HCT116 (cell line): ENCODE data around the gene MBOAT7. TPM values are rescaled to one million over a fixed set of nuclear protein-coding genes. Genes with fewer than 3 reads are reported as not detected.

Experiments used
- ATAC-seq: fragments of 200-7000 bp; cut with Tn5 transposase; 2 replicates; pipeline ENCODE4 v1.9.1; 2020; ENCODE audit warnings: mild to moderate bottlenecking, moderate library complexity
- BruUV-seq: library from RNA; stranded (reverse); fragments of 400-500 nt; replicated peaks from 2 replicates; lab custom pipeline; 2021; lab: Mats Ljungman, UMichigan
- CTCF ChIA-PET: fragments of 300-600 bp; sonication (Branson Sonifier 250); formaldehyde crosslinking; loops from one replicate; lab custom pipeline; 2021; ENCODE audit warnings: antibody characterized with exemption; lab: Charles Lee
- POLR2A ChIA-PET: fragments of 300-600, 350-600 bp; sonication (Branson Sonifier 250); formaldehyde crosslinking; loops from one replicate; lab custom pipeline; 2021; ENCODE audit warnings: antibody characterized with exemption; lab: Charles Lee
- RAD21 ChIA-PET, 2 experiments: fragments of 300-600 bp; sonication (Branson Sonifier 250); formaldehyde crosslinking; loops; one replicate each; lab custom pipeline; 2023; ENCODE audit warnings: low total read pairs in 2 of 2; ENCODE audit not compliant: uncharacterized antibody in 2 of 2, unreplicated experiment in 2 of 2, low non-redundant PET in 1 of 2; lab: Charles Lee
- DNase-seq: peaks from one replicate; pipeline ENCODE4 v3.0.0-alpha.2; 2010; ENCODE audit warnings: low read depth, low spot score
- H2AFZ ChIP-seq: fragments of 200-600 bp; shearing (Covaris generic), sonication (generic); 2 replicates; pipeline ENCODE4 v1.6.1; 2017; ENCODE audit warnings: low read depth, mixed run types, mixed read lengths, antibody characterized with exemption, low read length; ENCODE audit not compliant: poor library complexity, severe bottlenecking
- H3K27ac ChIP-seq: 2 replicates; pipeline ENCODE4 v1.5.1; 2012; ENCODE audit warnings: low read depth, low read length
- H3K27me3 ChIP-seq: fragments of 200-600 bp; sonication (generic); 2 replicates; pipeline ENCODE4 v1.6.1; 2016; ENCODE audit warnings: mixed run types, low read length, mixed read lengths; ENCODE audit not compliant: insufficient read depth
- H3K36me3 ChIP-seq, 2 experiments: fragments of 200-500 bp in 1 of 2; fragments of 200-600 bp in 1 of 2; sonication (Bioruptor generic) in 1 of 2; sonication (generic) in 1 of 2; 2 replicates each; pipeline versions ENCODE4 v1.5.1 to v1.6.1; 2014 to 2016; ENCODE audit warnings: low read length in 2 of 2, inconsistent platforms in 1 of 2, mixed read lengths in 1 of 2, mixed run types in 1 of 2; ENCODE audit not compliant: insufficient read depth in 2 of 2, control insufficient read depth in 1 of 2
- H3K4me1 ChIP-seq, 2 experiments: fragments of 200-600 bp in 1 of 2; sonication (generic) in 1 of 2; 2 replicates each; pipeline versions ENCODE4 v1.5.1 to v1.6.1; 2012 to 2017; ENCODE audit warnings: low read length in 2 of 2, inconsistent platforms in 1 of 2, mild to moderate bottlenecking in 1 of 2, mixed read lengths in 1 of 2, mixed run types in 1 of 2, moderate library complexity in 1 of 2; ENCODE audit not compliant: insufficient read depth in 2 of 2, control insufficient read depth in 1 of 2
- H3K4me2 ChIP-seq: fragments of 200-600 bp; sonication (generic); 2 replicates; pipeline ENCODE4 v1.6.1; 2017; ENCODE audit warnings: mixed run types, low read length, mixed read lengths
- H3K4me3 ChIP-seq, 2 experiments: fragments of 200-600 bp in 1 of 2; sonication (generic) in 1 of 2; replicated peaks in 1 of 2; 2 replicates each; pipeline ENCODE4 v1.5.1; 2011 to 2016; ENCODE audit warnings: low read length in 2 of 2, control low read depth in 1 of 2, low read depth in 1 of 2, mild to moderate bottlenecking in 1 of 2, mixed read lengths in 1 of 2, mixed run types in 1 of 2
- H3K79me2 ChIP-seq: fragments of 200-600 bp; sonication (generic); 2 replicates; pipeline ENCODE4 v1.6.1; 2017; ENCODE audit warnings: mild to moderate bottlenecking, mixed run types, low read length, moderate library complexity, mixed read lengths; ENCODE audit not compliant: insufficient read depth
- H3K9ac ChIP-seq: fragments of 200-600 bp; sonication (generic); 2 replicates; pipeline ENCODE4 v1.6.1; 2016; ENCODE audit warnings: low read length, mixed read lengths
- H3K9me2 ChIP-seq: fragments of 200-600 bp; sonication (generic), shearing (Covaris generic); 2 replicates; pipeline ENCODE4 v1.6.1; 2017; ENCODE audit warnings: mixed run types, mild to moderate bottlenecking, moderate library complexity; ENCODE audit not compliant: insufficient read depth
- H3K9me3 ChIP-seq, 2 experiments: fragments of 200-500 bp in 1 of 2; fragments of 200-600 bp in 1 of 2; sonication (Bioruptor generic) in 1 of 2; sonication (generic) in 1 of 2; 2 replicates each; pipeline ENCODE4 v1.6.1; 2014 to 2017; ENCODE audit warnings: low read length in 2 of 2, mixed read lengths in 2 of 2, inconsistent platforms in 1 of 2, low read depth in 1 of 2, mild to moderate bottlenecking in 1 of 2, mixed run types in 1 of 2, moderate library complexity in 1 of 2; ENCODE audit not compliant: control insufficient read depth in 1 of 2, insufficient read depth in 1 of 2
- H4K20me1 ChIP-seq: fragments of 200-600 bp; sonication (generic), shearing (Covaris generic); 2 replicates; pipeline ENCODE4 v1.6.1; 2017; ENCODE audit warnings: mixed run types, mild to moderate bottlenecking, moderate library complexity; ENCODE audit not compliant: insufficient read depth
- ATF3 ChIP-seq: IDR thresholded peaks from 2 replicates; pipeline ENCODE4 v1.6.1; 2012
- CEBPB ChIP-seq: IDR thresholded peaks from 2 replicates; pipeline ENCODE4 v1.6.1; 2012; ENCODE audit warnings: low read depth
- ELF1 ChIP-seq: IDR thresholded peaks from 2 replicates; pipeline ENCODE4 v1.6.1; 2012; ENCODE audit warnings: low read depth, borderline replicate concordance
- EZH2phosphoT487 ChIP-seq: fragments of 200-600 bp; IDR thresholded peaks from 2 replicates; pipeline ENCODE4 v1.6.1; 2018; ENCODE audit warnings: antibody characterized with exemption, borderline replicate concordance
- FOSL1 ChIP-seq: IDR thresholded peaks from 2 replicates; pipeline ENCODE4 v1.6.1; 2012; ENCODE audit warnings: low read depth
- MAX ChIP-seq: IDR thresholded peaks from 2 replicates; pipeline ENCODE4 v1.6.1; 2012
- POLR2AphosphoS5 ChIP-seq: IDR thresholded peaks from 2 replicates; pipeline ENCODE4 v1.6.1; 2011; ENCODE audit warnings: mild to moderate bottlenecking, low read depth, low read length, moderate library complexity
- RAD21 ChIP-seq: IDR thresholded peaks from 2 replicates; pipeline ENCODE4 v1.6.1; 2012; ENCODE audit warnings: low read depth, mild to moderate bottlenecking
- SIN3A ChIP-seq: IDR thresholded peaks from 2 replicates; pipeline ENCODE4 v1.6.1; 2012; ENCODE audit warnings: low read depth
- SP1 ChIP-seq: IDR thresholded peaks from 2 replicates; pipeline ENCODE4 v1.6.1; 2012; ENCODE audit warnings: low read depth
- SRF ChIP-seq: IDR thresholded peaks from 2 replicates; pipeline ENCODE4 v1.6.1; 2012; ENCODE audit warnings: low read depth
- YY1 ChIP-seq: IDR thresholded peaks from 2 replicates; pipeline ENCODE4 v1.6.1; 2011; ENCODE audit warnings: low read length, low read depth, moderate library complexity, mild to moderate bottlenecking; ENCODE audit not compliant: insufficient replicate concordance; ENCODE audit errors: extremely low read depth
- ZBTB33 ChIP-seq: IDR thresholded peaks from 2 replicates; pipeline ENCODE4 v1.6.1; 2011; ENCODE audit warnings: mild to moderate bottlenecking, low read length, moderate library complexity; ENCODE audit not compliant: insufficient replicate concordance; ENCODE audit errors: extremely low read depth
- ZFX ChIP-seq: fragments of 450-650 bp; IDR thresholded peaks from 2 replicates; pipeline ENCODE4 v1.6.1; 2017
- intact Hi-C: fragments of 100-400 bp; cut with micrococcal nuclease; formaldehyde crosslinking; loops from 2 replicates; pipeline ENCODE4 v1.10.0; 2022
- total RNA-seq: library from RNA; stranded (reverse); gene quantifications from one replicate; pipeline ENCODE4 v1.2.1, GENCODE V29; 2021; ENCODE audit not compliant: unreplicated experiment

MBOAT7 gene
- total RNA-seq, 1 experiment from 2014 or later: 113 TPM

- no peak for DNase-seq
- no peaks in the 10 kb centered on the region for H3K9me2 ChIP-seq
- no peak overlapping the region for H3K4me2 ChIP-seq
- CTCF ChIA-PET: no interaction called here
- no peak overlapping the region for H3K9ac ChIP-seq
- intact Hi-C loops: loop anchor here (5.0 kb wide), 1 partner anchor 158 kb away; no protein-coding TSS in a partner anchor
- no peak overlapping the region for H3K4me3 ChIP-seq
- H3K79me2 ChIP-seq: no peaks in the 10 kb centered on the region
- no peak overlapping the region for H2AFZ ChIP-seq
- BruUV-seq: no TSS peak
- RAD21 ChIA-PET: no interaction called here
- no peak overlapping the region for H3K27ac ChIP-seq
- H3K4me1 ChIP-seq: peaks cover 5 to 15% of the 10 kb centered on the region in 2 experiments; a peak in 3 of 4 replicates
- ATAC-seq: no peak
- peaks cover 5 to 13% of the 10 kb centered on the region in 2 experiments; a peak in 3 of 4 replicates for H3K9me3 ChIP-seq
- no peaks in the 10 kb centered on the region for H3K36me3 ChIP-seq
- H3K27me3 ChIP-seq: no peaks in the 10 kb centered on the region
- H4K20me1 ChIP-seq: no peaks in the 10 kb centered on the region
- POLR2A ChIA-PET: interaction anchor here (1.5 kb wide), 1 partner anchor 63 kb away, joined by 3 read pairs; no protein-coding TSS in a partner anchor
- no peak for TF ChIP-seq POLR2AphosphoS5
- no peak for TF ChIP-seq YY1
- TF ChIP-seq SRF: no peak
- no peak for TF ChIP-seq ELF1
- no peak for TF ChIP-seq ZBTB33
- no peak for TF ChIP-seq EZH2phosphoT487
- TF ChIP-seq SIN3A: no peak
- TF ChIP-seq FOSL1: no peak
- no peak for TF ChIP-seq MAX
- TF ChIP-seq CEBPB: no peak
- TF ChIP-seq RAD21: no peak
- TF ChIP-seq SP1: no peak
- TF ChIP-seq ATF3: no peak
- no peak for TF ChIP-seq ZFX
Measured at GRCh38 chr19:54233941-54234340, 44.6 kb upstream of the MBOAT7 start.
